Measurements from ENCODE around the gene FST. TPM values are rescaled to one million over a fixed set of nuclear protein-coding genes. Genes with fewer than 3 reads are reported as not detected.
A peak's percentile ranks its signal among the peaks of the same experiment; 100 is the strongest.

FST gene
- polyA plus RNA-seq, 1 donor from 2014 or later: 1.3 TPM

- H3K4me2 ChIP-seq (ENCODE audit: low read length): no peak overlapping the region
- H3K9ac ChIP-seq (ENCODE audit: low read length): no peak overlapping the region
- peak overlapping the region; percentile 50 for H3K4me3 ChIP-seq (ENCODE audit: low read length)
- TF ChIP-seq TAF1 (IDR thresholded peaks at IDR 0.05; ENCODE audit: low read depth) (no peak), POLR2AphosphoS5 (IDR thresholded peaks at IDR 0.05) (no peak), CTCF (IDR thresholded peaks at IDR 0.05; ENCODE audit: poor library complexity, severe bottlenecking) (no peak), RAD21 (conservative IDR thresholded peaks at IDR 0.05) (no peak), MXI1 (conservative IDR thresholded peaks at IDR 0.05; ENCODE audit: poor library complexity, severe bottlenecking) (no peak), SMC3 (conservative IDR thresholded peaks at IDR 0.05; ENCODE audit: poor library complexity) (no peak), EZH2 (IDR thresholded peaks at IDR 0.05; ENCODE audit: borderline replicate concordance, insufficient read depth, low read length, poor library complexity, severe bottlenecking) (no peak), REST (IDR thresholded peaks at IDR 0.05; ENCODE audit: borderline replicate concordance) (no peak), EP300 (conservative IDR thresholded peaks at IDR 0.05; ENCODE audit: poor library complexity, severe bottlenecking) (no peak)
- H3K9me2 ChIP-seq (ENCODE audit: insufficient read depth, low read length): no peaks in the 10 kb centered on the region
- H3K9me3 ChIP-seq (ENCODE audit: low read length): no peaks in the 10 kb centered on the region
- peaks cover 60% of the 10 kb centered on the region for H3K27me3 ChIP-seq (ENCODE audit: insufficient read depth, low read depth, low read length)
- no peaks in the 10 kb centered on the region for H3K36me3 ChIP-seq (ENCODE audit: insufficient read depth, low read length)
- no peaks in the 10 kb centered on the region for H4K20me1 ChIP-seq (ENCODE audit: insufficient read depth)
- H3F3A ChIP-seq (ENCODE audit: insufficient read depth, low read length, poor library complexity, severe bottlenecking): no peaks in the 10 kb centered on the region
- no peak overlapping the region for H3K27ac ChIP-seq (ENCODE audit: low read length)
- H2AFZ ChIP-seq (ENCODE audit: low read depth, low read length): no peak overlapping the region
- H3K79me2 ChIP-seq (replicated peaks; ENCODE audit: insufficient read depth, low read length): no peaks in the 10 kb centered on the region
Measured at GRCh38 chr5:53481887-53482716, 1.7 kb downstream of the FST start.

GRCh38 chr5:53482717-53483638, 2.5 kb downstream of the FST start:
- H3K4me2 ChIP-seq (ENCODE audit: low read length): no peak overlapping the region
- no peak overlapping the region for H3K4me3 ChIP-seq (ENCODE audit: low read length)
- no peaks in the 10 kb centered on the region for H3K79me2 ChIP-seq (replicated peaks; ENCODE audit: insufficient read depth, low read length)
- H3K27ac ChIP-seq (ENCODE audit: low read length): no peak overlapping the region
- H3F3A ChIP-seq (ENCODE audit: insufficient read depth, low read length, poor library complexity, severe bottlenecking): no peaks in the 10 kb centered on the region
- no peaks in the 10 kb centered on the region for H3K9me2 ChIP-seq (ENCODE audit: insufficient read depth, low read length)
- H3K9me3 ChIP-seq (ENCODE audit: low read length): no peaks in the 10 kb centered on the region
- H4K20me1 ChIP-seq (ENCODE audit: insufficient read depth): no peaks in the 10 kb centered on the region
- TF ChIP-seq CTCF (IDR thresholded peaks at IDR 0.05; ENCODE audit: poor library complexity, severe bottlenecking) (no peak), TAF1 (IDR thresholded peaks at IDR 0.05; ENCODE audit: low read depth) (no peak), SMC3 (conservative IDR thresholded peaks at IDR 0.05; ENCODE audit: poor library complexity) (no peak), RAD21 (conservative IDR thresholded peaks at IDR 0.05) (no peak), EP300 (conservative IDR thresholded peaks at IDR 0.05; ENCODE audit: poor library complexity, severe bottlenecking) (no peak), REST (IDR thresholded peaks at IDR 0.05; ENCODE audit: borderline replicate concordance) (no peak), EZH2 (IDR thresholded peaks at IDR 0.05; ENCODE audit: borderline replicate concordance, insufficient read depth, low read length, poor library complexity, severe bottlenecking) (no peak), POLR2AphosphoS5 (IDR thresholded peaks at IDR 0.05) (no peak), MXI1 (conservative IDR thresholded peaks at IDR 0.05; ENCODE audit: poor library complexity, severe bottlenecking) (no peak)
- H3K36me3 ChIP-seq (ENCODE audit: insufficient read depth, low read length): no peaks in the 10 kb centered on the region
- H3K27me3 ChIP-seq (ENCODE audit: insufficient read depth, low read depth, low read length): peaks cover 59% of the 10 kb centered on the region
- no peak overlapping the region for H2AFZ ChIP-seq (ENCODE audit: low read depth, low read length)
- no peak overlapping the region for H3K9ac ChIP-seq (ENCODE audit: low read length)

Data from neural cell (in vitro differentiated cells).